ENCODE results near the gene STPG4.

STPG4 gene

DNA sequence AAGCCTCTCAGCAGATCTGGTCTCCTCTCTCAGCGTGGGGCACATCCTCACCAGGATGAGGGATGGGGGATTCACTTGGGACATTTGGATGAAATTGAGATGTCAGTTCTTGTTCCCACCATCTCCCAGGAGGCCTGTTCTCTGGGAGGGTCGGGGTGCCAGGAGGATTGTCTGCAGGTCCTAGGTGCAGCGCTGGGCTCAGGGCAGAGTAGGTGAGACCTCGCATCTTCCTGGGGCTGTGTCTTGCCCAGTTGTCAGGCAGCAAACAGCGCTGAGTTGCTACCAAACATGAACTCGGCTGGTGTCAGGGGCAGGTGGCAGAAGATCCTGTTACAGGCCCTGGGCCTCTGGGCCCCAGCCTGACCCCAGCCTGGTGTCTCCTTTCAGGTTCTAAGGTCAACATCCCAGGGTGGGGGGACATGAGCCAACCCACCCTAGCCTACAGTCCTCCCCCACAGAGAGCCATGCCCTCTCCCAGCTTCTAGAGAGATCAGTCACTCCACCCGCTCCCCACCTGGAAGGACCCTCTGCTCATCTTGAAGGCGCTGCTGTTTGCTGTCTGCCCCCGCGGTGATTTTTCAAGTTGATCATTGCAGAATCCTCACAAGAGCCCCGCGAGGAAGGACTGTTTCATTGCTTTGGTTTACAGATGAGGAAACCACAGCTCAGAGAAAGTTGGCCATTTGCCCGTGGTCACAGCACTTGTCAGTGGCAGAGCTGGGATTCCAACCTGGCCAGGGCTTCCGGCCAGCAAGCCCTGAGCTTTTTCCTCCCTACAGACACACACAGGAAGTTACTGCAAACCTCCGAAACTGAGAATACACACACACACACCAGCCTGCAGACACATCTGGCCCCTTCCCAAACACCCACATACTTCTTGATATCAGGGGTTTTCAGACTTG lies 83.9 kb downstream of the STPG4 start:
- peak; percentile 41 for DNase-seq (ENCODE audit: low spot score)

DNA sequence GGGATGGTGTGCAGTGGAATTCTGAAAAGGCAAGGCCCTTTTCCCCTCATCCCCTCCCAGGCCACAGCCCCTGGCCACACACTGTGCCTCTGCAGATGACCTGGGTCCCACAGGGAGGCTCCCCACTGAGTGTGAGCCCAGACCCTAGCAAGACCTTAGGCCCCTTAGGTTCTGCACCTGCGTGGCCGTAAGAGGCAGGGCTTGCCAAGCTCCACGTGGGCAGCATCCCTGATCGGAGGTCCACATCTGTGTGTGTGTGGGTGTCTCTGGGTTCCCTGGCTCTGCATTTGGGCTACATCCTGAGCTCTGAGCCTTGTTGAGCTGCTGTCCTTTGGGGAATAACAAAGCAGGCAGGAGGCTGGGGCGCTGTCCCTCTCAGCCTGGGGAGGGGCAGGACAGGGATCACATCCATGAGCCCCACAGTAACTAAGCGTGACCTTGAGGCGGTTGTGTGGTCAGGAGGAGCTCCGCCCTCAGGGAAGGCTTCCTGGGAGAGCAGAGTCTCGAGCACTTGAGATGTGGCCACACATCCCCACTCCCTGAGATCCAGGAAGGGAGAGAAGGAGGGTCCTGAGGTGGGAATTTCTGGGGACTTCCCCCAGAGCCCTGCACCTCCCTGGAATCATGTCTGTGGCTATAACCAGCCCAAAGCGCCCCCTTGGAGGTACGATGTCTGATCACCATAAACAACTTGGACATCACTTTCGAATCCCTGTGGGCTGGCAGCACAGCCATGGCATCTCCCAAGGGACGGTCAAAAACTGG lies 84.8 kb downstream of the STPG4 start:
- no peak for DNase-seq (ENCODE audit: low spot score)

DNA sequence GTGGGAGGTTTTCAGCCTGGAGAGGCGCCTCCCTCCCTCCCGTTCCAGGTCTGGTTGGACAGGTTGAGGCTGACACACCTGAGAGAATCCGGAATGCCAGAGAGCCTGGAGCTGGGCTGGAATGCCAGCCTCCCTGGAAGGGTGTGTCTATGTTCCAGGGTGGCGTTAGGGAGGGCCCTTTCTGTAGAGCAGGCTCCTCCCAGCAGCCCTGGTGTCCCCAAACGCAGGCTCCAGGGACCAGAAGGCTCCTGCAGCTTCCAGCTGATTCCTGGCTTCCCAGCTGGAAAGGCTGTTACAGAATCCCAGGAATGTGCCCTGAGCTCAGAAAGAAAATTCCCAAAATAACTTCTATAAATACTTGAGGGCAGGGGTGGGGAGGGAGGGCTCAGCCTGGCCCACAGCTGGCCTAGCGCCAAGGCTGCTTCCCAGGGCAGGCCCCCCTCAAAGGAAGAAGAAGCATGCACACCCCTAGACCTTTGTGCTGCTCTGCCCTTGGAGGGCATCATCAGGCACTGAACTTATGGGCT lies 85.4 kb downstream of the STPG4 start:
- DNase-seq (ENCODE audit: low spot score), result no peak

DNA sequence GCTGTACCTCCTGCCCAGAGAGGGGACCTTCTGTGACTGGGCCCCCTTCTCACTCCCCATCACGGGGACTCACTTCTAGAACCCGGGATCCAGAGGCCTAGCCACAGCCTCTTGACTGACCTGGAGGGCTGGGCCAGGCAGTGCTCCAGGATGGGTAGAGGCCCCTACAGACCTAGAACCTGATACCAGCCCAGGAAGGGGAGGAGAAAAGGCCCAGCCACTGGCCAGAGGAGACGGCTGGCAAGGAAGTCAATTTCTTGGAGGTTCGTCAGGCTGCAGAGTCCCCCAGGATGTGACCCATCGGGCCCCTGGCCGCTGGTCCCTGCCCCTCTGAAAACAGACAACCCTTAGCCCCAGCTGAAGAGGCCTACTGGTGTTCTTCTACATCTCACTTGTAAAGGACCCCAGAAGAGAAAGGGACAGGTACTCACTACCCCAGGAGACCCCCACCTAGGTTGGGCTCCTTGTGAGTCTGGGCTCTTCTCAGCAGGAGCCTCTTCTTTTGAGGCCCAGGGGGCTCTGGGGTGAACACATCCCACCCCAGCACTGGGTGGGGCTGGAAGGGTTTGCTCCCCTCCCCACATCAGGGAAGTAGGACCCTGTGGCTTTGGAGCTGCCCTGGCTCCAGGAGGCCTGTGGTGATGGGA lies 86.0 kb downstream of the STPG4 start:
- no peak for DNase-seq (ENCODE audit: low spot score)

- DNase-seq (ENCODE audit: low spot score), result no peak
Observed at GRCh38 chr2:47067788-47068407, 87.2 kb downstream of the STPG4 start.

GRCh38 chr2:47065771-47066380 lies 89.2 kb downstream of the STPG4 start:
- no peak for DNase-seq (ENCODE audit: low spot score)

DNA sequence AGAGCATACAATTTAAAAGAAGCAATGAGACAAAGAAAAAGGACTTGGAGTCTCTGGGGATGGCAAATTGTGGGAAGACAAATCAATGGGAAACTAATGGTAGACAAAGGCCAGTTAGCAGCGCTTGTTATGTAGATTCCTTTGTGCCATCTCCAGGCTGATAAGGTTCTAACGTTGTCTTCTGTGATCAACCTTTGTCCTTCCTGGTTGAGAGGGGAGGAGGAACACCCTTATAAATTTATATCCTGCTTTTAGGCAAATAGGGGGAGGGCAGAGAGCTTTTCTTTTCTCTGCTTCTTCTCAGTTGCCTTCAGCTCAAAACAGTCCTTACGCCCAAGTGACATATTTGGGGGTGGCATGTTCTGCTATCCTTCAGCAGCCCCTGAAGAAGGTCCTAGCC lies 89.8 kb downstream of the STPG4 start:
- no peak for DNase-seq (ENCODE audit: low spot score)

GRCh38 chr2:47064106-47064505 lies 91.0 kb downstream of the STPG4 start:
- DNase-seq (ENCODE audit: low spot score), result no peak

GRCh38 chr2:47063538-47063930 lies 91.6 kb downstream of the STPG4 start:
- DNase-seq (ENCODE audit: low spot score), result no peak

DNA sequence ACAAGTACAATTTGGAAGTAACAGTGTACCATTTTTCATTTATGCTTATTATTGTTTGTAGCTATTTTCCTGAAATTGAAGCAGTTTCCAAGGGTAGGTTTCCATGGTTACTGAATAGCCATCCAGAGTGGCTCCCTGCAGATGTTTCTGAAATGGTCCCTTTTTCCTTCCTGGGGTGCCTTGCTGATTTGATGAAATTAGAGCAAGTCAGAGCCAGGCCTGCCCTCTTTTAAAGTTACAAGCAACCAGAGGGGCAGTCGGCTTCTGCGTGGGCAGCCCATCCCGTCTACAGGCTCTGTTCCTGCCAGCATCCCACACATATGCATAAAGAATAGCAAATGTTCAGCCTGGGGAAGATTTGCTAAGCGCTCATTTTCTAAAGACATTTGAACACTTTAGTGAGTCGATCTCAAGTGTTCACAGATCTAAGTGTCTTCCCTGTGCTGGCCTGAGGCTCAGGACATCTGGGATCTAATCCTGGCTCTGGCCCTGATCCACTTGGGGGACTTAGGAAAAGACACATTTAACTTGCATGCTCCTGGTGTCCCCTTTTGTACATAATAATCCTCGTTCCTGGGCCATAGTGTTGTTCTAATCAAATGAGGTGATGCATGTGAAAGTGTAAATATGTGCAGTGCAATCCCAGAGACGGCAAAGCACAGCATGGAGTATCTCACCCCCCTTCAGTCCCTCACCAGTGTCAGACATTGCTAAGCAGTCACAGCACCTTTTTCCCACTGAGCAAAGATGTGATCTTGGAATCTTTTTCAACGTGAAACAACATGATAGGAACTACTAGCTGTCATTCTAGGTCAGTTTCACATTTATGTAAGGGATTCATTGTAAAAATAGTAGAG lies 92.2 kb downstream of the STPG4 start:
- DNase-seq (ENCODE audit: low spot score), result no peak

- DNase-seq (ENCODE audit: low spot score), result no peak
Observed at GRCh38 chr2:47061944-47062678, 93.0 kb downstream of the STPG4 start.

DNA sequence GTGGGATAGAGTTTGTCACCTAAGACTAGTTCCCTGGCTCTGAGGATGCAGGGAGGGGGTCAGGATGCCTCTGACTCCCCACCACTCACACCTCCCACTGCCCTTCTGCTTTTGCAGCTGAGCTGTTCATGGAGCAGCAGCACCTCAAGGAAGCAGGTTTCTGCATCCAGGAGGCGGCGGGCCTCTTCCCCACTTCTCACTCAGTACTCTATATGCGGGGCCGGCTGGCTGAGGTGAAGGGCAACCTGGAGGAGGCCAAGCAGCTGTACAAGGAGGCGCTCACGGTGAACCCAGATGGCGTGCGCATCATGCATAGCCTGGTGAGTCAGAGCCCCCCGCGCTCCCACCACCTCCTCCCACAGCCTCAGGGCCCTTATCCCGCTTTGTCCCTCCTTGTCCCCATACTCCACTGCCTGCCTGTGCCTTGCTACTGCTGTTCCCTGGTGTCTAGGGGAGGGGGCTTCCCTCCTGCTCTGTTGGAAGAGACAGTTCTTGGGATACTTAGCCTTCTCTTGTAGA lies 94.4 kb downstream of the STPG4 start:
- DNase-seq (ENCODE audit: low spot score), result no peak

- no peak for DNase-seq (ENCODE audit: low spot score)
Observed at GRCh38 chr2:47058003-47058931, 96.8 kb downstream of the STPG4 start.

GRCh38 chr2:47057687-47058002 lies 97.5 kb downstream of the STPG4 start:
- no peak for DNase-seq (ENCODE audit: low spot score)

DNA sequence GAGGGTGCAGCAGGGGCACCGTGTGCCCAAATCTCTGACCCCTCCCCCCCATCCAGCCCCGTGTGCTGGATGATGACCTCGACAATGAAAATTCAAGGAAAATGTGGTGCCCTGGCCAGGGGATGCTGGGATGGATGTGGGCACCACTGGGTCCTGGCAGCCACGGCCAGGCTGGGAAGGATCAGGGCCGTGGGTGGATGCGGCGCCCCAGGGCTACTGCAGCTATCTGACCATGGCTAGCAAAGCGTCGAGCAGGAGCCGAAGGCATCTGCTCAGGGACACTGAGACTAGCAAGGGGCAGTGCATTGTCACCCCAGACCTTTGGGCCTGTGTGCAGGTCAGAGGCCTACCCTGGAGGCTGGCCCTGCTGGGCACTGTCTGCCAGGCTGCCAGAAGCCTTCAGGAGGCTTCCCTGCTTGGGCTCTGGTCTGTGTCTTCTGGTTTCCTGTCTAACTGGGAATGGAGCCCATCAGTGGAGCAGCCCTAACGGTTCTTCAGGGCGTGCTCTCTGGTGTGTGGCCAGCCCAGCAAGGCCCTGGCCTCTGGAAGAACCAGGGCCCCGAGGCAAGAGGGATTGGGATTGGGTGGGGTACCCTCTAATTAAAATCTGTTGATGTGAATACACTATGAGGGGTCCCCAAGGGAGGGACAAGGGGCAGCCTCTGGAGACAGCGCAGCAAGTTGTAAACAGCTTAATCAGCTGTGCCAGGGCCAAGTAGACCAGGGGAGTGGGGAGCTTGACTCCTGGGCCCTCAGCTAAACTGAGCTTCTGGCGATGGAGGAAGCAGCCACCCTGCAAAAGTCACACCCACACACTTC lies 98.0 kb downstream of the STPG4 start:
- no peak for DNase-seq (ENCODE audit: low spot score)

DNA sequence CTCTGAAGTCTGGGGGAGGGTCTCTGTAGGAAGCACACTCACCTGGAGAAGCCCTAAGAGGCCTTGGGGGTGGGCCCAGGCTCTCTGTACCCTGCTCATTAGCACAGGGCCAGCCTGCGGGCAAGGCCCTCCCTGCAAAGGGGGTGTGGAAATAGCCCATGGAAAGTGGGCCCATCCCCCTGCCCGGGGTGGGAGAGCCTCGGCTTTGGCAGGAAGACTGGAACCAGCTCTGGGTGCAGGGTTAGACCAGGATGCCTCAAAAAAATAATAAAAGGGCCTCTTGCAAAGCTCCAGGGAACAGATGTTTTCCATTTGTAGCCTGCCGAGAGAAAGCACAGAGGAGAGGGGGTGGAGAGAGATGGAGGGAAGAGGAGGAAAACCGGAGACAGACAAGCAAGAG lies 98.7 kb downstream of the STPG4 start:
- no peak for DNase-seq (ENCODE audit: low spot score)

- no peak for DNase-seq (ENCODE audit: low spot score)
Observed at GRCh38 chr2:47054868-47055267, 100.2 kb downstream of the STPG4 start.

DNA sequence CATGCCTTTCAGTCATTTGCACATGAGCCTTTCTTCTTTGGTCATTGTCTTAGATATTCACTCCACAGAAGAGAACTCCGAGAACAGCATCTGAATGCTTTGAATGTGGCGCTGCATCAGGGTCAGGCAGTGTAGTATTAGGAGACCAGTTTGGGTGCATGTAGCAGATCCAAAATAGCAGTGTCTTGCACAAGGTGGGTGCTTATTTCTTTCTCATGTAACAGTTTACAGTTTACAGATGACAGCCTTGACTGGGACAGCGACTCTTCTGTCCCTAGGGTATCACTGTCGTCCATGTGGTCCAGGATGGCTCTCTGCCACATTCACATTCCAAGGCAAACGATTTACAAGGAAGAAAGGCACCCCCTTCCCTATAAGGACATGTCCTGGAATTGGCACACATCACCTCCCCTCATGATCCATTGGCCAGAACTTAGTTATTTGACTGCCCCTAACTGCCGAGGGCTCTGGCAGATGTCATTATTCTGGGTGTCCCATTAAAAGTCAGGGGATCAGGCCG lies 101.0 kb downstream of the STPG4 start:
- no peak for DNase-seq (ENCODE audit: low spot score)

Measured in CD4-positive, alpha-beta T cell treated with Interleukin-15 for 4 hours (primary cell).